HG03460 (cell line): ENCODE data around the gene GSTM4.
"Not testable (repeated sequence)": the region's sequence is repeated elsewhere in the genome, so short reads cannot be mapped to it uniquely, and the experiment has no call there.

Experiments
- ATAC-seq: cut with Tn5 transposase; IDR thresholded peaks from one replicate; pipeline ENCODE4 v1.9.1; 2021; ENCODE audit not compliant: unreplicated experiment

The GSTM4 gene

GRCh38 chr1:109664671-109665070 is 8.8 kb downstream of the GSTM4 start:
- ATAC-seq: no peak

- ATAC-seq: peak; percentile 93
Observed at GRCh38 chr1:109667452-109668122, 11.7 kb downstream of the GSTM4 start, which contains the start of gene GSTM2. TSS of gene GSTM2 (plus strand) at chr1:109668057. CDS start at chr1:109668116, 59 bp downstream.

GRCh38 chr1:109668123-109668775 is 12.3 kb downstream of the GSTM4 start:
- no peak for ATAC-seq

GRCh38 chr1:109669246-109669948 is 13.5 kb downstream of the GSTM4 start:
- no peak for ATAC-seq

- not testable (repeated sequence) for ATAC-seq
Observed at GRCh38 chr1:109669949-109670302, 14.0 kb downstream of the GSTM4 start.

- no peak for ATAC-seq
Observed at GRCh38 chr1:109671067-109671466, 15.2 kb downstream of the GSTM4 start.

- not testable (repeated sequence) for ATAC-seq
Observed at GRCh38 chr1:109673861-109674260, 18.0 kb downstream of the GSTM4 start.

GRCh38 chr1:109676683-109677381 is 20.9 kb downstream of the GSTM4 start:
- not testable (repeated sequence) for ATAC-seq

GRCh38 chr1:109677459-109677858 is 21.6 kb downstream of the GSTM4 start:
- no peak for ATAC-seq

- ATAC-seq: not testable (repeated sequence)
Observed at GRCh38 chr1:109678637-109679036, 22.7 kb downstream of the GSTM4 start.

- ATAC-seq: not testable (repeated sequence)
Observed at GRCh38 chr1:109684777-109685176, 28.9 kb downstream of the GSTM4 start.

- ATAC-seq: not testable (repeated sequence)
Observed at GRCh38 chr1:109685399-109685798, 29.5 kb downstream of the GSTM4 start.

- not testable (repeated sequence) for ATAC-seq
Observed at GRCh38 chr1:109685890-109686289, 30.0 kb downstream of the GSTM4 start.

- ATAC-seq: peak; percentile 23
Observed at GRCh38 chr1:109687109-109687508, 31.2 kb downstream of the GSTM4 start.

- peak; percentile 96 for ATAC-seq
Observed at GRCh38 chr1:109687641-109688499, 32.0 kb downstream of the GSTM4 start, which contains the start of gene GSTM1. TSS of gene GSTM1 (plus strand) at chr1:109687817. CDS start at chr1:109687874, 57 bp downstream.

- ATAC-seq: no peak
Observed at GRCh38 chr1:109689844-109690405, 34.0 kb downstream of the GSTM4 start.

GRCh38 chr1:109691759-109692158 is 35.9 kb downstream of the GSTM4 start:
- ATAC-seq: no peak

GRCh38 chr1:109694400-109694799 is 38.5 kb downstream of the GSTM4 start:
- ATAC-seq: not testable (repeated sequence)

GRCh38 chr1:109695138-109695537 is 39.2 kb downstream of the GSTM4 start:
- ATAC-seq: not testable (repeated sequence)

- ATAC-seq: no peak
Observed at GRCh38 chr1:109697066-109697465, 41.2 kb downstream of the GSTM4 start.
